Stimulated activated memory B cell treated with anti-CD40 and anti-IgM and Interleukin-4, amounts not matched to agents 10 μg/mL and 1 μg/mL and 100 μg/mL, for 72 hours (primary cell): Measurements from ENCODE around the gene SAMD10.
"Not testable (repeated sequence)": the region's sequence is repeated elsewhere in the genome, so short reads cannot be mapped to it uniquely, and the experiment has no call there.

Source experiments
- ATAC-seq: fragments of 150-1000 bp; cut with Tn5 transposase; 2 replicates; pipeline ENCODE4 v1.10.0; 2021
- H3K27ac Mint-ChIP-seq: one replicate; pipeline ENCODE4 v1.8.0; 2022; ENCODE audit warnings: mild to moderate bottlenecking, mixed read lengths
- H3K27me3 Mint-ChIP-seq: one replicate; pipeline ENCODE4 v1.8.0; 2022; ENCODE audit warnings: mixed read lengths
- H3K36me3 Mint-ChIP-seq: one replicate; pipeline ENCODE4 v1.8.0; 2022; ENCODE audit warnings: mixed read lengths
- H3K4me1 Mint-ChIP-seq: one replicate; pipeline ENCODE4 v1.8.0; 2022; ENCODE audit warnings: mixed read lengths
- H3K4me3 Mint-ChIP-seq: one replicate; pipeline ENCODE4 v1.8.0; 2022; ENCODE audit warnings: mild to moderate bottlenecking, moderate library complexity, mixed read lengths
- H3K9me3 Mint-ChIP-seq: one replicate; pipeline ENCODE4 v1.8.0; 2022; ENCODE audit warnings: mixed read lengths

SAMD10 gene

GRCh38 chr20:63979557-63980316, at the start of gene SAMD10:
Gene SAMD10, minus strand, starts transcription at chr20:63979642. Its CDS starts 175 bp downstream, at chr20:63979467.
- Mint-ChIP-seq H3K4me3 (peak within 1 kb of the TSS; percentile 86), H3K9me3 (no peaks in the 10 kb centered on the region), H3K36me3 (peaks cover 39% of the 10 kb centered on the region), H3K27me3 (no peaks in the 10 kb centered on the region), H3K4me1 (peaks cover 55% of the 10 kb centered on the region), H3K27ac (peak within 1 kb of the TSS; percentile 84)
- ATAC-seq = peak; percentile 75

GRCh38 chr20:64027981-64028685, 48.7 kb upstream of the SAMD10 start:
- no peak for ATAC-seq
- H3K9me3 Mint-ChIP-seq = no peaks in the 10 kb centered on the region
- H3K27ac Mint-ChIP-seq = no peak overlapping the region
- H3K4me1 Mint-ChIP-seq = no peaks in the 10 kb centered on the region
- H3K36me3 Mint-ChIP-seq = peaks cover 81% of the 10 kb centered on the region
- no peaks in the 10 kb centered on the region for H3K27me3 Mint-ChIP-seq
- no peak overlapping the region for H3K4me3 Mint-ChIP-seq

GRCh38 chr20:64025826-64026412, 46.5 kb upstream of the SAMD10 start:
- H3K4me3 Mint-ChIP-seq = no peak overlapping the region
- no peaks in the 10 kb centered on the region for H3K9me3 Mint-ChIP-seq
- no peaks in the 10 kb centered on the region for H3K27me3 Mint-ChIP-seq
- H3K27ac Mint-ChIP-seq = no peak overlapping the region
- no peak for ATAC-seq
- H3K36me3 Mint-ChIP-seq = peaks cover 77% of the 10 kb centered on the region
- H3K4me1 Mint-ChIP-seq = no peaks in the 10 kb centered on the region

GRCh38 chr20:64025101-64025825, 45.8 kb upstream of the SAMD10 start:
- Mint-ChIP-seq H3K4me1 (no peaks in the 10 kb centered on the region), H3K27ac (no peak overlapping the region), H3K4me3 (no peak overlapping the region), H3K9me3 (no peaks in the 10 kb centered on the region), H3K27me3 (no peaks in the 10 kb centered on the region), H3K36me3 (peaks cover 70% of the 10 kb centered on the region)
- no peak for ATAC-seq

- Mint-ChIP-seq H3K36me3 (peaks cover 69% of the 10 kb centered on the region), H3K27ac (no peak overlapping the region), H3K4me3 (no peak overlapping the region), H3K27me3 (no peaks in the 10 kb centered on the region), H3K4me1 (no peaks in the 10 kb centered on the region), H3K9me3 (no peaks in the 10 kb centered on the region)
- no peak for ATAC-seq
Observed at GRCh38 chr20:64024141-64024990, 44.9 kb upstream of the SAMD10 start.

- Mint-ChIP-seq H3K36me3 (peaks cover 71% of the 10 kb centered on the region), H3K4me3 (no peak overlapping the region), H3K27me3 (no peaks in the 10 kb centered on the region), H3K4me1 (no peaks in the 10 kb centered on the region), H3K9me3 (no peaks in the 10 kb centered on the region), H3K27ac (no peak overlapping the region)
- ATAC-seq = no peak
Observed at GRCh38 chr20:64023361-64024140, 44.1 kb upstream of the SAMD10 start.

GRCh38 chr20:64022671-64023360, 43.4 kb upstream of the SAMD10 start:
- Mint-ChIP-seq H3K9me3 (no peaks in the 10 kb centered on the region), H3K27ac (no peak overlapping the region), H3K4me3 (no peak overlapping the region), H3K27me3 (no peaks in the 10 kb centered on the region), H3K4me1 (no peaks in the 10 kb centered on the region), H3K36me3 (peaks cover 68% of the 10 kb centered on the region)
- ATAC-seq = no peak

- Mint-ChIP-seq H3K4me1 (no peaks in the 10 kb centered on the region), H3K27ac (no peak overlapping the region), H3K9me3 (no peaks in the 10 kb centered on the region), H3K4me3 (no peak overlapping the region), H3K27me3 (no peaks in the 10 kb centered on the region), H3K36me3 (peaks cover 65% of the 10 kb centered on the region)
- no peak for ATAC-seq
Observed at GRCh38 chr20:64021124-64021975, 41.9 kb upstream of the SAMD10 start.

GRCh38 chr20:64015635-64016034, 36.2 kb upstream of the SAMD10 start:
- H3K4me3 Mint-ChIP-seq = no peak overlapping the region
- H3K27me3 Mint-ChIP-seq = no peaks in the 10 kb centered on the region
- no peak for ATAC-seq
- H3K27ac Mint-ChIP-seq = no peak overlapping the region
- no peaks in the 10 kb centered on the region for H3K9me3 Mint-ChIP-seq
- H3K36me3 Mint-ChIP-seq = peaks cover 67% of the 10 kb centered on the region
- no peaks in the 10 kb centered on the region for H3K4me1 Mint-ChIP-seq

GRCh38 chr20:64012385-64013154, 33.1 kb upstream of the SAMD10 start:
- Mint-ChIP-seq H3K27ac (peak overlapping the region; percentile 43), H3K4me3 (peak overlapping the region; percentile 47), H3K36me3 (peaks cover 76% of the 10 kb centered on the region)
- not testable (repeated sequence) for ATAC-seq, H3K4me1 Mint-ChIP-seq, H3K9me3 Mint-ChIP-seq, H3K27me3 Mint-ChIP-seq

GRCh38 chr20:64011366-64011779, 31.9 kb upstream of the SAMD10 start:
- Mint-ChIP-seq H3K4me3 (no peak overlapping the region), H3K9me3 (peaks cover 5% of the 10 kb centered on the region), H3K27ac (no peak overlapping the region), H3K4me1 (no peaks in the 10 kb centered on the region), H3K27me3 (no peaks in the 10 kb centered on the region), H3K36me3 (peaks cover 72% of the 10 kb centered on the region)
- ATAC-seq = no peak

- Mint-ChIP-seq H3K27me3 (no peaks in the 10 kb centered on the region), H3K36me3 (peaks cover 71% of the 10 kb centered on the region), H3K9me3 (peaks cover 5% of the 10 kb centered on the region), H3K4me3 (no peak overlapping the region), H3K27ac (no peak overlapping the region), H3K4me1 (no peaks in the 10 kb centered on the region)
- ATAC-seq = no peak
Observed at GRCh38 chr20:64010711-64011237, 31.3 kb upstream of the SAMD10 start.
